Upper lobe of left lung (tissue), 6 donors: ENCODE measurements around the gene KCNIP3. TPM values are rescaled to one million over a fixed set of nuclear protein-coding genes. Genes with fewer than 3 reads are reported as not detected.
"Not testable (repeated sequence)": the region's sequence is repeated elsewhere in the genome, so short reads cannot be mapped to it uniquely, and the experiment has no call there.

Experiments
- ATAC-seq, 2 donors: fragments of 200-7000 bp; cut with Tn5 transposase; one replicate each; pipeline ENCODE4 v1.9.1; 2022; ENCODE audit warnings: mild to moderate bottlenecking in 2 of 2, moderate library complexity in 2 of 2; ENCODE audit not compliant: low FRiP score in 2 of 2
- DNase-seq, 2 donors: peaks; one replicate each; pipeline ENCODE4 v3.0.0-alpha.2; 2019 to 2020
- H3K27ac ChIP-seq, 4 donors: fragments of 200-600 bp; sonication (generic); one replicate each; pipeline ENCODE4 v1.5.1; 2016 to 2019
- H3K27me3 ChIP-seq, 4 donors: fragments of 200-600 bp; sonication (generic); one replicate each; pipeline ENCODE4 v1.5.1; 2017 to 2019
- H3K36me3 ChIP-seq, 4 donors: fragments of 200-600 bp; sonication (generic); one replicate each; pipeline ENCODE4 v1.5.1; 2016 to 2019
- H3K4me1 ChIP-seq, 4 donors: fragments of 200-600 bp; sonication (generic); one replicate each; pipeline ENCODE4 v1.5.1; 2018 to 2019
- H3K4me3 ChIP-seq, 4 donors: fragments of 200-600 bp; sonication (generic); one replicate each; pipeline ENCODE4 v1.5.1; 2017 to 2019; ENCODE audit warnings: mild to moderate bottlenecking in 2 of 4, moderate library complexity in 1 of 4
- H3K9me3 ChIP-seq, 4 donors: fragments of 200-600 bp; sonication (generic); one replicate each; pipeline ENCODE4 v1.5.1; 2018 to 2019
- CTCF ChIP-seq, 6 experiments: fragments of 450-650 bp in 4 of 6; fragments of 200-600 bp in 2 of 6; sonication (generic) in 2 of 6; IDR thresholded peaks; one replicate each; pipeline ENCODE4 v1.5.1; 2016 to 2019; ENCODE audit warnings: antibody characterized with exemption in 6 of 6
- EP300 ChIP-seq, 4 donors: sonication (generic); formaldehyde crosslinking; IDR thresholded peaks; one replicate each; pipeline ENCODE4 v1.5.1; 2017; ENCODE audit warnings: antibody characterized with exemption in 4 of 4, control low read depth in 2 of 4
- POLR2A ChIP-seq, 4 donors: fragments of 450-650 bp; IDR thresholded peaks; one replicate each; pipeline ENCODE4 v1.5.1; 2016 to 2017; ENCODE audit warnings: antibody characterized with exemption in 4 of 4, mild to moderate bottlenecking in 2 of 4
- POLR2AphosphoS5 ChIP-seq, 2 donors: sonication (generic); formaldehyde crosslinking; IDR thresholded peaks; one replicate each; pipeline ENCODE4 v1.5.1; 2017; ENCODE audit warnings: antibody characterized with exemption in 2 of 2
- WGBS, 2 donors: methylation state at CpG; one replicate each; pipeline ENCODE4 v1.1.5; 2017 to 2018; 5-methylcytosine and 5-hydroxymethylcytosine counted together
- total RNA-seq, 6 donors: library from RNA; depleted of rRNA in 4 of 6; stranded (reverse); fragments of >200 nt in 4 of 6; gene quantifications; one replicate each; pipeline versions ENCODE4 v1.1.0 to v1.2.1, GENCODE V29; 2016 to 2021
- donor health status: DM: no; HTN: no; CAD: no; lungs with moderate emphysema.
- donor health status: DM: no; HTN: yes; CAD: no; lungs with severe emphysema.

The KCNIP3 gene
- total RNA-seq, 6 donors from 2014 or later: 1.0 to 5.9 (median 2.5) TPM

- no peak for ATAC-seq
- DNase-seq: no peak
- Histone ChIP-seq H3K27me3 (no peaks in the 10 kb centered on the region), H3K27ac (no peak overlapping the region), H3K4me1 (peaks cover 0 to 9% (median 4%) of the 10 kb centered on the region in 4 donors), H3K9me3 (no peaks in the 10 kb centered on the region), H3K36me3 (no peaks in the 10 kb centered on the region), H3K4me3 (no peak overlapping the region)
- WGBS, 2 donors: 75 to 86% methylated on average over 6 of the region's 6 CpGs
- TF ChIP-seq EP300 (IDR thresholded peaks at IDR 0.05) (no peak), CTCF (IDR thresholded peaks at IDR 0.05) (no peak), POLR2A (IDR thresholded peaks at IDR 0.05) (no peak), POLR2AphosphoS5 (IDR thresholded peaks at IDR 0.05) (no peak)
These were observed 95.2 kb downstream of the KCNIP3 start for GRCh38 chr2:95392320-95392719.

GRCh38 chr2:95392730-95393455 is 95.7 kb downstream of the KCNIP3 start:
- no peaks in the 10 kb centered on the region for H3K27me3 ChIP-seq
- 82 to 91% methylated on average over 8 of the region's 8 CpGs for WGBS, 2 donors
- TF ChIP-seq CTCF (IDR thresholded peaks at IDR 0.05) (no peak), POLR2AphosphoS5 (IDR thresholded peaks at IDR 0.05) (no peak), EP300 (IDR thresholded peaks at IDR 0.05) (no peak), POLR2A (IDR thresholded peaks at IDR 0.05) (no peak)
- ATAC-seq (no peak), DNase-seq (no peak)
- no peak overlapping the region for H3K27ac ChIP-seq
- H3K9me3 ChIP-seq: no peaks in the 10 kb centered on the region
- H3K4me3 ChIP-seq: no peak overlapping the region
- H3K36me3 ChIP-seq: no peaks in the 10 kb centered on the region
- H3K4me1 ChIP-seq: peaks cover 0 to 9% (median 4%) of the 10 kb centered on the region in 4 donors

- Histone ChIP-seq H3K36me3 (no peaks in the 10 kb centered on the region), H3K4me3 (no peak overlapping the region), H3K27me3 (no peaks in the 10 kb centered on the region), H3K4me1 (peaks cover 0 to 6% (median 3%) of the 10 kb centered on the region in 4 donors), H3K27ac (no peak overlapping the region), H3K9me3 (no peaks in the 10 kb centered on the region)
- TF ChIP-seq POLR2A (IDR thresholded peaks at IDR 0.05) (no peak), EP300 (IDR thresholded peaks at IDR 0.05) (no peak)
- WGBS, 2 donors: 93% methylated on average over 6 of the region's 6 CpGs
- ATAC-seq (no peak), DNase-seq (no peak)
These were observed 96.8 kb downstream of the KCNIP3 start for GRCh38 chr2:95393901-95394300.

GRCh38 chr2:95399061-95399460 is 101.9 kb downstream of the KCNIP3 start:
- Histone ChIP-seq H3K9me3 (no peaks in the 10 kb centered on the region), H3K36me3 (no peaks in the 10 kb centered on the region), H3K4me1 (peaks cover 15 to 21% (median 17%) of the 10 kb centered on the region in 4 donors), H3K4me3 (no peak overlapping the region), H3K27me3 (no peaks in the 10 kb centered on the region), H3K27ac (no peak overlapping the region)
- ATAC-seq (no peak), DNase-seq (no peak)
- TF ChIP-seq POLR2A (IDR thresholded peaks at IDR 0.05): no peak
- 91 to 96% methylated on average over 7 of the region's 7 CpGs for WGBS, 2 donors

- H3K9me3 ChIP-seq: no peaks in the 10 kb centered on the region
- peak overlapping the region in 3 of 4 donors; percentile 70 to 96 (median 81) for H3K4me3 ChIP-seq
- ATAC-seq (no peak), DNase-seq (no peak)
- 72 to 79% methylated on average over 9 of the region's 9 CpGs for WGBS, 2 donors
- H3K27me3 ChIP-seq: no peaks in the 10 kb centered on the region
- TF ChIP-seq CTCF (IDR thresholded peaks at IDR 0.05) (no peak), EP300 (IDR thresholded peaks at IDR 0.05) (no peak), POLR2AphosphoS5 (IDR thresholded peaks at IDR 0.05) (no peak), POLR2A (IDR thresholded peaks at IDR 0.05) (no peak)
- no peak overlapping the region for H3K27ac ChIP-seq
- no peaks in the 10 kb centered on the region for H3K36me3 ChIP-seq
- H3K4me1 ChIP-seq: peaks cover 15 to 22% (median 17%) of the 10 kb centered on the region in 4 donors
These were observed 104.3 kb downstream of the KCNIP3 start for GRCh38 chr2:95401480-95401879.

- 0 to 7% methylated on average over 1 to 10 of the region's 10 CpGs for WGBS, 2 donors
- Histone ChIP-seq H3K4me1 (peaks cover 15 to 22% (median 17%) of the 10 kb centered on the region in 4 donors), H3K4me3 (peak overlapping the region; percentile 70 to 96 (median 83)), H3K27ac (peak overlapping the region; percentile 83 to 93 (median 88))
- DNase-seq (peak; percentile 41 to 66), ATAC-seq (peak; percentile 38 to 56)
- H3K36me3 ChIP-seq, H3K9me3 ChIP-seq, H3K27me3 ChIP-seq: not testable (repeated sequence)
These were observed 104.8 kb downstream of the KCNIP3 start for GRCh38 chr2:95402004-95402369.
